ENCODE data around the gene TSPAN9. TPM values are rescaled to one million over a fixed set of nuclear protein-coding genes. Genes with fewer than 3 reads are reported as not detected.

The TSPAN9 gene
- polyA plus RNA-seq, 1 of the 3 experiments (the other 2 are of a cell fraction): 34.9 TPM

GRCh38 chr12:3117144-3117581, 40.0 kb downstream of the TSPAN9 start:
- Histone ChIP-seq H2AFZ (ENCODE audit: low read depth) (peak overlapping the region; percentile 63; the same call in 1 of the 2 replicates), H3K79me2 (ENCODE audit: insufficient read depth) (peaks cover 4% of the 10 kb centered on the region; the same call in 1 of the 2 replicates), H3K4me3 (ENCODE audit: low read depth in 2 of 2, low read length in 1 of 2) (0 out of 4 replicates have a peak overlapping the region, but pooled peaks of 1 of the 2 experiments have one; percentile 18), H3K36me3 (replicated peaks in 1 of 2; ENCODE audit: control insufficient read depth in 1 of 2, insufficient read depth in 2 of 2, low read length in 1 of 2) (no peaks in the 10 kb centered on the region), H3K27ac (ENCODE audit: low read depth in 2 of 2, low read length in 1 of 2) (peak overlapping the region; percentile 48 to 97; a peak in 3 of 4 replicates), H4K20me1 (ENCODE audit: insufficient read depth) (no peaks in the 10 kb centered on the region), H3K27me3 (ENCODE audit: insufficient read depth) (no peaks in the 10 kb centered on the region), H3K4me1 (ENCODE audit: control insufficient read depth in 1 of 2, insufficient read depth in 2 of 2, low read depth in 1 of 2, low read length in 1 of 2) (peaks cover 18 to 32% of the 10 kb centered on the region in 2 experiments; a peak in 2 of 4 replicates), H3K9me3 (no peaks in the 10 kb centered on the region), H3K9me2 (no peaks in the 10 kb centered on the region), H3K4me2 (peak overlapping the region; percentile 71), H3K9ac (peak overlapping the region; percentile 54; the same call in 1 of the 2 replicates), H3F3A (replicated peaks; ENCODE audit: insufficient read depth) (peaks cover 14% of the 10 kb centered on the region)
- POLR2A ChIA-PET: no interaction called here
- DNase-seq: no peak
- CTCF ChIA-PET: interaction anchor here (0.6 to 3.8 kb wide), 3 partner anchors 19 to 227 kb away, joined by 3 to 20 read pairs (median 5); no protein-coding TSS in a partner anchor
- 48% methylated on average over 7 of the region's 10 CpGs for WGBS (ENCODE audit: low lambda C conversion rate)
- TF ChIP-seq FOSL2 (IDR thresholded peaks at IDR 0.05; ENCODE audit: borderline replicate concordance, low read depth): no peak
- TF ChIP-seq PBX3 (IDR thresholded peaks at IDR 0.05): peak; percentile 14; the same call in 1 of the 2 replicates
- no peak for TF ChIP-seq USF1 (IDR thresholded peaks at IDR 0.05; ENCODE audit: borderline replicate concordance, low read depth)
- no peak for TF ChIP-seq NRF1 (IDR thresholded peaks at IDR 0.05; ENCODE audit: low read depth, low read length)

- no peak for DNase-seq
- Histone ChIP-seq H3K9me2 (no peaks in the 10 kb centered on the region), H3K79me2 (ENCODE audit: insufficient read depth) (peaks cover 4% of the 10 kb centered on the region; the same call in 1 of the 2 replicates), H3K9ac (peak overlapping the region; percentile 54; the same call in 1 of the 2 replicates), H2AFZ (ENCODE audit: low read depth) (0 out of 2 replicates have a peak overlapping the region, but pooled peaks have one; percentile 63), H3K27ac (ENCODE audit: low read depth in 2 of 2, low read length in 1 of 2) (peak overlapping the region; percentile 48 to 97; a peak in 3 of 4 replicates), H3K4me1 (ENCODE audit: control insufficient read depth in 1 of 2, insufficient read depth in 2 of 2, low read depth in 1 of 2, low read length in 1 of 2) (peaks cover 20 to 36% of the 10 kb centered on the region in 2 experiments; a peak in 3 of 4 replicates), H3K4me3 (ENCODE audit: low read depth in 2 of 2, low read length in 1 of 2) (0 out of 4 replicates have a peak overlapping the region, but pooled peaks of 1 of the 2 experiments have one; percentile 18), H3F3A (replicated peaks; ENCODE audit: insufficient read depth) (peaks cover 18% of the 10 kb centered on the region), H3K9me3 (no peaks in the 10 kb centered on the region), H3K4me2 (peak overlapping the region; percentile 71), H3K36me3 (replicated peaks in 1 of 2; ENCODE audit: control insufficient read depth in 1 of 2, insufficient read depth in 2 of 2, low read length in 1 of 2) (no peaks in the 10 kb centered on the region), H3K27me3 (ENCODE audit: insufficient read depth) (no peaks in the 10 kb centered on the region), H4K20me1 (ENCODE audit: insufficient read depth) (no peaks in the 10 kb centered on the region)
- WGBS (ENCODE audit: low lambda C conversion rate): 81% methylated on average over 3 of the region's 3 CpGs
- ChIA-PET CTCF (interaction anchor here (0.6 to 3.8 kb wide), 5 partner anchors 19 to 228 kb away, joined by 3 to 20 read pairs (median 5); no protein-coding TSS in a partner anchor), POLR2A (no interaction called here)
- TF ChIP-seq FOXJ3 (CRISPR knock-in tag; IDR thresholded peaks at IDR 0.05) (no peak), JUND (IDR thresholded peaks at IDR 0.05) (peak; percentile 69), FOSL2 (IDR thresholded peaks at IDR 0.05; ENCODE audit: borderline replicate concordance, low read depth) (peak; percentile 80), TCF12 (IDR thresholded peaks at IDR 0.05) (peak; percentile 91), EP300 (IDR thresholded peaks at IDR 0.05; ENCODE audit: borderline replicate concordance in 1 of 2, low read depth in 1 of 2, low read length in 1 of 2) (peak in 1 of 2 experiments; percentile 82; a peak in 1 of 4 replicates), PBX3 (IDR thresholded peaks at IDR 0.05) (peak; percentile 56), USF1 (IDR thresholded peaks at IDR 0.05; ENCODE audit: borderline replicate concordance, low read depth) (no peak), MEF2A (IDR thresholded peaks at IDR 0.05; ENCODE audit: borderline replicate concordance, low read depth) (no peak), ZBTB33 (IDR thresholded peaks at IDR 0.05; ENCODE audit: borderline replicate concordance, low read depth) (no peak), SIN3A (IDR thresholded peaks at IDR 0.05; ENCODE audit: borderline replicate concordance, low read depth, low read length) (no peak), NFIC (IDR thresholded peaks at IDR 0.05; ENCODE audit: borderline replicate concordance) (peak; percentile 55; the same call in 1 of the 2 replicates), TAF1 (IDR thresholded peaks at IDR 0.05; ENCODE audit: borderline replicate concordance, low read depth, low read length) (no peak), RCOR1 (IDR thresholded peaks at IDR 0.05; ENCODE audit: low read length) (no peak), SMC3 (IDR thresholded peaks at IDR 0.05; ENCODE audit: low read depth, low read length) (no peak), CHD2 (IDR thresholded peaks at IDR 0.05; ENCODE audit: low read length, partially characterized antibody) (no peak), FOXM1 (IDR thresholded peaks at IDR 0.05; ENCODE audit: low read depth) (no peak), POLR2AphosphoS5 (IDR thresholded peaks at IDR 0.05; ENCODE audit: low read depth, low read length) (peak; percentile 28; the same call in 1 of the 2 replicates), MAX (IDR thresholded peaks at IDR 0.05; ENCODE audit: low read depth) (0 out of 2 replicates have a peak, but pooled peaks have one; percentile 27), TEAD4 (IDR thresholded peaks at IDR 0.05; ENCODE audit: borderline replicate concordance, insufficient read depth) (peak; percentile 71; the same call in 1 of the 2 replicates), ELF1 (IDR thresholded peaks at IDR 0.05) (no peak)
These were observed 40.4 kb downstream of the TSPAN9 start for GRCh38 chr12:3117591-3118015.

Measured in SK-N-SH (cell line).